T-helper 2 cell treated with Interferon-gamma antibody and Interleukin-4, amounts not matched to agents 5 μg/mL and 100 μg/mL, for 36 hours (primary cell): Measurements from ENCODE around the gene EIF4EBP2.

Source experiments
- DNase-seq: peaks from one replicate; pipeline ENCODE4 v3.0.0; 2021; ENCODE audit warnings: low spot score
- H3K27ac Mint-ChIP-seq: one replicate; pipeline ENCODE4 v1.8.0; 2021; ENCODE audit warnings: mild to moderate bottlenecking, mixed read lengths
- H3K27me3 Mint-ChIP-seq: one replicate; pipeline ENCODE4 v1.8.0; 2021; ENCODE audit warnings: low read depth, mixed read lengths
- H3K36me3 Mint-ChIP-seq: one replicate; pipeline ENCODE4 v1.8.0; 2021; ENCODE audit warnings: low read depth, mixed read lengths
- H3K4me1 Mint-ChIP-seq: one replicate; pipeline ENCODE4 v1.8.0; 2021; ENCODE audit warnings: low read depth, mixed read lengths
- H3K4me3 Mint-ChIP-seq: one replicate; pipeline ENCODE4 v1.8.0; 2022; ENCODE audit warnings: mild to moderate bottlenecking, moderate library complexity, mixed read lengths
- H3K9me3 Mint-ChIP-seq: one replicate; pipeline ENCODE4 v1.8.0; 2021; ENCODE audit warnings: mixed read lengths

Gene EIF4EBP2

DNA sequence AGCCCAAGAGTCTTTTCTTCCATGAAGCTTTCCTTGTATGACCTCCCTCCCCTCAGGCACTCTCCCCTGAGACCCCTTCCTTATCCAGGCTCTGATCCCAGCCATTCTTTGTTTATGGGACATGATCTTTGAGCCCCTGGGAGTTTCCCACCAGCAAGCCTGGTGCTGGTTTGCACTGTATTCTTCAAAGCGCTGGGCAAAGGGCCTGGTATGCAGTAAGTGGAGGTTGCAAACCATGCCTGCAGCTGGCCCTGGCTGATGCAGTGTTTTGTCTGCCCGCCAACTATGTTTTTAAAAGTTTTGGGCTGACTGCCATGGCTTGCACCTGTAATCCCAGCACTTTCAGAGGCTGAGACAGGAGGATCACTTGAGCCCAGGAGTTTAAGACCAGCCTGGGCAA lies 44.3 kb downstream of the EIF4EBP2 start:
- H3K27ac Mint-ChIP-seq = no peak overlapping the region
- no peak overlapping the region for H3K4me3 Mint-ChIP-seq
- H3K9me3 Mint-ChIP-seq = no peaks in the 10 kb centered on the region
- peaks cover 28% of the 10 kb centered on the region for H3K27me3 Mint-ChIP-seq
- no peaks in the 10 kb centered on the region for H3K4me1 Mint-ChIP-seq
- DNase-seq = no peak
- no peaks in the 10 kb centered on the region for H3K36me3 Mint-ChIP-seq

GRCh38 chr10:70455213-70455630 lies 51.3 kb downstream of the EIF4EBP2 start:
- DNase-seq = no peak
- H3K9me3 Mint-ChIP-seq = no peaks in the 10 kb centered on the region
- H3K36me3 Mint-ChIP-seq = no peaks in the 10 kb centered on the region
- H3K4me1 Mint-ChIP-seq = no peaks in the 10 kb centered on the region
- peaks cover 45% of the 10 kb centered on the region for H3K27me3 Mint-ChIP-seq
- H3K27ac Mint-ChIP-seq = no peak overlapping the region
- no peak overlapping the region for H3K4me3 Mint-ChIP-seq

DNA sequence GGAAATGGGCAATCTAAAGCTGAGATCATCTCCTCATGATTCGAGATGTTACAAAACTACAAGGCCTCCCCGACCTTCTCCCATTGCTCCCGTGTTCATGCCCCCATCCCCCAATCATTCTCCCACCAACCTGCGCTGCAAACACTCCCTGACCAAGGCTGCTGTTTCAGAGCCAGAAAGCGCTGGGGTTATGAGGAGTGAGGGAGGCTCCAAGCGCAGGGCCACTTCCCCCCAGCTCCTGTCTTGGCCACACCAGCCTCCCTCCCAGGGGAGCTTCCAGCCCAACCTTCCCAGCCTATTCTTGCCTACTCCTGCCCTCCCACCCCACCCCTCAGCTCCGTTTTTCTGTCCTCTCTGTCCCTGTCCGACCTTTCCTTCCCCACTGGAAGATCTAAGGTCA lies 52.2 kb downstream of the EIF4EBP2 start:
- no peaks in the 10 kb centered on the region for H3K36me3 Mint-ChIP-seq
- H3K9me3 Mint-ChIP-seq = no peaks in the 10 kb centered on the region
- H3K4me1 Mint-ChIP-seq = no peaks in the 10 kb centered on the region
- no peak for DNase-seq
- H3K4me3 Mint-ChIP-seq = no peak overlapping the region
- no peak overlapping the region for H3K27ac Mint-ChIP-seq
- peaks cover 47% of the 10 kb centered on the region for H3K27me3 Mint-ChIP-seq

DNA sequence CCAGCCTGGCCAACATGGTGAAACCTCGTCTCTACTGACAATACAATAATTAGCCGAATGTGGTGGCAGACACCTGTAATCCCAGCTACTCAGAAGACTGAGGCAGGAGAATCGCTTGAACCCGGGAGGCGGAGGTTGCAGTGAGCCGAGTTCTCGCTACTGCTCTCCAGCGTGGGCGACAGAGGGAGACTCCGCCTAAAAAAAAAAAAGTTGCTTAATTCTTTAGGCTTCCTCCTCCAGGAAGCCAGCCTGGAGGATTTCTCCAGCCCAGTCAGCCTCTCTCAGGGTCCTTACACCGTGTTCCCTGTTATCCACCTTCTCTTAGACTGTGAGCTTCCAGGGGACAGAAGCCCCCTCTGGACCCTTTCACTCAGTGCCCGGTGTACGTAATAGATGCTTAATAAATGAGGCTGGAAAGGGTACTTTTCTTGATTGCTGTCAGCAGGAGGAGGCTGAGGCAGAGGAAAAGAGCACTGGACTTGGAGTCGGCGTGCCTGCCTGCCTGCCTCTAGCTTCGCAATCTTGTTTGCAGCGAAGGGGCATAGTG lies 53.9 kb downstream of the EIF4EBP2 start:
- no peaks in the 10 kb centered on the region for H3K36me3 Mint-ChIP-seq
- no peak for DNase-seq
- H3K9me3 Mint-ChIP-seq = no peaks in the 10 kb centered on the region
- no peak overlapping the region for H3K4me3 Mint-ChIP-seq
- no peaks in the 10 kb centered on the region for H3K4me1 Mint-ChIP-seq
- H3K27ac Mint-ChIP-seq = no peak overlapping the region
- peaks cover 50% of the 10 kb centered on the region for H3K27me3 Mint-ChIP-seq

DNA sequence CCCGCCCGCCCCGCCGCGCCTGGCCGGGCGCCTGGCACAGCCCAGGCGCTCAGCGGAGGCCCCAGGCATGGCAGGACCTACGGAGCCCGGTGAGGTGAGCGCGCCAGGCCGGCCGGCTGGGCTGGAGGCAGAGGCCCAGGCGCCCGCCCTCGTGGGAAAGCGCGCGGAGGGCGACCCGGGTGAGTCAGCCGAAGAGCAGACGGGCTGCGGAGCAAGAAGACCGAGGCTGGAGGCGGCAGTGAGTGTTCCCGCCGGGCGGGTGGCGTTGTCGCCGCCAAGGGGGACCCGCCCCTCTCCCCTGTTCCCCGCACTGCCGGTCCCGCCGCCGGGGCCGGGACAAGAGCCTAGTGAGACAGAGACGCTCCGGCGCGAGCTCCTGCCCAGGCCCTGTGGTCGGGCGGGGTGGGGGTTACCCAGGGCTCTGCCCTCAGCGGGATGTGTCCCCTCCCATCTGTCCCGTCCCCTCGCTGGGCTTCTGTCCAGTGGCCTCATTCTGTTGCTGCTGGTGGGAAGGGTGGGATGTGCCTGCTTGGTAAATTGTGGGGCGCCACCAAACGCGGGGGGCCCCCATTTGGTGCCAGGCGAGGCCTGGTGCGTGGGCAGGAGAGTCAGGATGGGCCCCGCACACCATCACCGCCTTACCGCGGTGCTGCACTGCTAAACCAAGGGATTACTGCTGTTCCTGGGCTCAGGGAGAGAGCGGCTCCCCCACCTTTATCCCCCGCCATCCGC lies 54.5 kb downstream of the EIF4EBP2 start:
- H3K9me3 Mint-ChIP-seq = no peaks in the 10 kb centered on the region
- no peak overlapping the region for H3K4me3 Mint-ChIP-seq
- H3K36me3 Mint-ChIP-seq = no peaks in the 10 kb centered on the region

GRCh38 chr10:70459061-70459773 lies 55.3 kb downstream of the EIF4EBP2 start:
- Mint-ChIP-seq H3K36me3 (no peaks in the 10 kb centered on the region), H3K4me1 (no peaks in the 10 kb centered on the region), H3K27me3 (peaks cover 52% of the 10 kb centered on the region), H3K9me3 (no peaks in the 10 kb centered on the region), H3K27ac (no peak overlapping the region), H3K4me3 (no peak overlapping the region)
- DNase-seq = no peak

More for the DNA sequence above, 54.5 kb downstream of the EIF4EBP2 start:
- peak; percentile 60 for DNase-seq
- peaks cover 50% of the 10 kb centered on the region for H3K27me3 Mint-ChIP-seq
- no peak overlapping the region for H3K27ac Mint-ChIP-seq
- no peaks in the 10 kb centered on the region for H3K4me1 Mint-ChIP-seq

DNA sequence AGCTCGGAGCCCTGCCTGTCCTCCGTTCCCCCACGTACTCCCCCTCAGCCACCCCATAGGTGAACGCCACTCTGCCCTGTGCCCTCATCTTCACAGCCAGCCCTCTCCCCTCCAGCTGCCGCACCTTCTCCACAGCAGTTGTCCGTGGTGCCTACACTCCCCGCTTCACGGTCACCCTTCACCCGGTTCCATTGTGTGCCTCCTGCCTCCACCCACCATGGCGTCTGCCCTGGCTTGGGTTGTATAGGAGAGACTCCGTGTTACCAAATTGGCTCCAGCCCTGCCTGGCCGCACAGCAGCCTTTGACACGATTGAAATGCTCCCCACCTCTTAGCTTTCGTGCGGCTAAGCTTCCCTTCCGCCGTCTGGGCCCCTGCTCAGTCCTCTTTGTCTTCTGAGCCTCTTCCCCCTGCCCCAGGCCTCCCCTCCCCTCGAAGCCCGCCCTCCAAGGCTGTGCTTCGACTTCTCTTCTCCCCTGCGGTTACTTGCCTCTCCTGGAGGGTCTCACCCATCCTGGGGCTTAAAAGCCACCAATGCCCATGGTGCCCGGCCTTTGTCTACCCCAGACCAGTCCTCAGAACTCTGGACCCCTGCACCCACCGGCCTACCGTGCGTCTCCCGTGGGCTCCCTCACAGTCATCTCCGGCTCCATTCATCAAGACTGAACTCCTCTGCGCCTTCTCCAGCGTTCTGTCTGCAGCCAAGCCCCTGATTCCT lies 56.0 kb downstream of the EIF4EBP2 start:
- DNase-seq = no peak
- no peaks in the 10 kb centered on the region for H3K9me3 Mint-ChIP-seq
- H3K4me3 Mint-ChIP-seq = no peak overlapping the region
- H3K4me1 Mint-ChIP-seq = no peaks in the 10 kb centered on the region
- no peak overlapping the region for H3K27ac Mint-ChIP-seq
- H3K36me3 Mint-ChIP-seq = no peaks in the 10 kb centered on the region
- peaks cover 52% of the 10 kb centered on the region for H3K27me3 Mint-ChIP-seq

- Mint-ChIP-seq H3K9me3 (no peaks in the 10 kb centered on the region), H3K36me3 (no peaks in the 10 kb centered on the region), H3K4me1 (no peaks in the 10 kb centered on the region), H3K27me3 (peaks cover 38% of the 10 kb centered on the region), H3K4me3 (no peak overlapping the region), H3K27ac (no peak overlapping the region)
- no peak for DNase-seq
Observed at GRCh38 chr10:70461397-70462348, 57.7 kb downstream of the EIF4EBP2 start.

GRCh38 chr10:70462349-70462984 lies 58.5 kb downstream of the EIF4EBP2 start:
- Mint-ChIP-seq H3K27me3 (peaks cover 33% of the 10 kb centered on the region), H3K27ac (no peak overlapping the region), H3K4me3 (no peak overlapping the region), H3K9me3 (no peaks in the 10 kb centered on the region), H3K36me3 (no peaks in the 10 kb centered on the region), H3K4me1 (no peaks in the 10 kb centered on the region)
- DNase-seq = no peak

GRCh38 chr10:70465278-70465677 lies 61.3 kb downstream of the EIF4EBP2 start:
- Mint-ChIP-seq H3K9me3 (no peaks in the 10 kb centered on the region), H3K27ac (no peak overlapping the region), H3K4me1 (no peaks in the 10 kb centered on the region), H3K36me3 (no peaks in the 10 kb centered on the region), H3K4me3 (no peak overlapping the region), H3K27me3 (peaks cover 17% of the 10 kb centered on the region)
- no peak for DNase-seq

DNA sequence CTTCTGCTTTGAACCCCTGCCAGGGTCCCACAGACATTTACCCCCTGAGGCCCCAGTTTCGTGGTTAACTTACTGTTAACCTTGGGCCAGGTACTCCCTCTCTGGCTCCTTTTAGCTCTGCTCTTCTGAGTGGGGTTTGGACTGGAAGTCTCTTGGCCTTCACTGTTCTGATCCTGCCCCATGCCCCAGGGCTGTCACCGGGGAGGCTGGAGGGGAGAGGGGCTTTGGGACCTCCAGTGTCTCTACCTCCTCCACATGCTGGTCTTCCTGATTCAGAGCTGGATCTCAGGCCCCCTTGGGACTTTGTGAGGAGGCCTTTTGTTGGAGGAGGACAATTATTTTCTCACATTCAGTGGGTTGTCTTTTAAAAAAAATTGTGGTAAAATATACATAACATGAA lies 61.9 kb downstream of the EIF4EBP2 start:
- Mint-ChIP-seq H3K4me1 (no peaks in the 10 kb centered on the region), H3K4me3 (no peak overlapping the region), H3K27me3 (peaks cover 14% of the 10 kb centered on the region), H3K9me3 (no peaks in the 10 kb centered on the region), H3K27ac (no peak overlapping the region), H3K36me3 (no peaks in the 10 kb centered on the region)
- no peak for DNase-seq

DNA sequence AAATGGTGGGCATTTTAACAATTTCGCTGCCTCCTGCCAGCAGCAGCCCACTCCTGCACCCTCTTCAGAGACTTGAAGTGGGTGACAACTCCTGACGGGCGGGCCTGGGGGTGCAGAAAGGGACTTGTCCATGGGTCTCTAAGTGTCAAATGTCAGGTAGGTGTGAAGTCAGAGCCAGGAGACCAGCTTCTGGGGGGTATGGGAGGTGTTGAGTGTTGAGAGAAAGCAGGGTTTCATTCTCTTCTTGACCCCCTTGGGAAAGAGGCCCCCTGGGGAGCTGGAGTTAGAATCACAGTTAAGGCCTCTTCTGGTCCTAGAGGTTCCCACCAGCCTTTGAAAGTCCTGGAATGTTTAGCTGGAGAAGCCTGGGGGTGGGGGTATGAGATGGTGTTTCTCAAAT lies 63.0 kb downstream of the EIF4EBP2 start:
- no peak for DNase-seq
- H3K27ac Mint-ChIP-seq = no peak overlapping the region
- no peaks in the 10 kb centered on the region for H3K36me3 Mint-ChIP-seq
- H3K9me3 Mint-ChIP-seq = no peaks in the 10 kb centered on the region
- no peaks in the 10 kb centered on the region for H3K4me1 Mint-ChIP-seq
- peaks cover 14% of the 10 kb centered on the region for H3K27me3 Mint-ChIP-seq
- no peak overlapping the region for H3K4me3 Mint-ChIP-seq
